Calu3 (cell line): ENCODE measurements around the gene P2RX2. TPM values are rescaled to one million over a fixed set of nuclear protein-coding genes. Genes with fewer than 3 reads are reported as not detected.

ENCODE experiments used
- BruUV-seq: library from RNA; stranded (reverse); fragments of 400-500 nt; replicated peaks from 2 replicates; lab custom pipeline; 2021; lab: Mats Ljungman, UMichigan
- CTCF ChIA-PET: fragments of 300-600 bp; sonication (Branson Sonifier 250); formaldehyde crosslinking; loops from one replicate; lab custom pipeline; 2022; ENCODE audit warnings: antibody characterized with exemption; lab: Charles Lee
- DNase-seq: peaks from one replicate; pipeline ENCODE4 v3.0.0; 2022
- H3K27ac Mint-ChIP-seq: one replicate; pipeline ENCODE4 v1.8.0; 2022; ENCODE audit warnings: mixed read lengths; ENCODE audit not compliant: unreplicated experiment
- H3K27me3 Mint-ChIP-seq: one replicate; pipeline ENCODE4 v1.8.0; 2022; ENCODE audit warnings: mixed read lengths; ENCODE audit not compliant: unreplicated experiment
- H3K36me3 Mint-ChIP-seq: one replicate; pipeline ENCODE4 v1.8.0; 2022; ENCODE audit warnings: mild to moderate bottlenecking, moderate library complexity, mixed read lengths; ENCODE audit not compliant: insufficient read depth, unreplicated experiment
- H3K4me1 Mint-ChIP-seq: one replicate; pipeline ENCODE4 v1.8.0; 2022; ENCODE audit warnings: mild to moderate bottlenecking, low read depth, mixed read lengths; ENCODE audit not compliant: unreplicated experiment
- H3K4me3 Mint-ChIP-seq: one replicate; pipeline ENCODE4 v1.8.0; 2022; ENCODE audit warnings: mild to moderate bottlenecking, low read depth, moderate library complexity, mixed read lengths; ENCODE audit not compliant: unreplicated experiment
- H3K9me3 Mint-ChIP-seq: one replicate; pipeline ENCODE4 v1.8.0; 2022; ENCODE audit warnings: low read depth, mixed read lengths; ENCODE audit not compliant: unreplicated experiment
- CTCF ChIP-seq: fragments of 200-600 bp; IDR thresholded peaks from one replicate; pipeline ENCODE4 v1.8.0; 2022; ENCODE audit warnings: antibody characterized with exemption; ENCODE audit not compliant: unreplicated experiment
- intact Hi-C: fragments of 100-400 bp; cut with micrococcal nuclease; formaldehyde crosslinking; loops from one replicate; pipeline ENCODE4 v1.10.0; 2022; ENCODE audit not compliant: unreplicated experiment
- total RNA-seq: library from RNA; stranded (reverse); gene quantifications from 2 replicates; pipeline ENCODE4 v1.2.3, GENCODE V29; 2022

Gene P2RX2
- total RNA-seq, 1 experiment from 2014 or later: not detected

GRCh38 chr12:132633901-132634300 is 15.3 kb downstream of the P2RX2 start:
- no peak for DNase-seq
- intact Hi-C loops: no loop called here
- Mint-ChIP-seq H3K27me3 (no peaks in the 10 kb centered on the region), H3K27ac (no peak overlapping the region), H3K4me1 (no peaks in the 10 kb centered on the region), H3K4me3 (no peak overlapping the region), H3K9me3 (no peaks in the 10 kb centered on the region), H3K36me3 (peaks cover 56% of the 10 kb centered on the region)
- CTCF ChIA-PET: no interaction called here
- TF ChIP-seq CTCF: no peak
- BruUV-seq: no TSS peak

- H3K27ac Mint-ChIP-seq: no peak overlapping the region
- no peak overlapping the region for H3K4me3 Mint-ChIP-seq
- TF ChIP-seq CTCF: no peak
- CTCF ChIA-PET: interaction anchor here (0.5 to 0.6 kb wide), 2 partner anchors 10 to 119 kb away, joined by 3 to 8 read pairs; no protein-coding TSS in a partner anchor
- no peaks in the 10 kb centered on the region for H3K9me3 Mint-ChIP-seq
- peaks cover 59% of the 10 kb centered on the region for H3K36me3 Mint-ChIP-seq
- H3K4me1 Mint-ChIP-seq: no peaks in the 10 kb centered on the region
- no peaks in the 10 kb centered on the region for H3K27me3 Mint-ChIP-seq
- BruUV-seq: no TSS peak
- intact Hi-C loops: no loop called here
- DNase-seq: no peak
These were observed 15.9 kb downstream of the P2RX2 start for GRCh38 chr12:132634411-132634990.

GRCh38 chr12:132635076-132635955 is 16.7 kb downstream of the P2RX2 start:
- intact Hi-C loops: no loop called here
- no peaks in the 10 kb centered on the region for H3K4me1 Mint-ChIP-seq
- no TSS peak for BruUV-seq
- H3K36me3 Mint-ChIP-seq: peaks cover 56% of the 10 kb centered on the region
- H3K27ac Mint-ChIP-seq: no peak overlapping the region
- H3K27me3 Mint-ChIP-seq: no peaks in the 10 kb centered on the region
- no peaks in the 10 kb centered on the region for H3K9me3 Mint-ChIP-seq
- no peak overlapping the region for H3K4me3 Mint-ChIP-seq
- CTCF ChIA-PET: interaction anchor here (0.5 to 0.6 kb wide), 2 partner anchors 9 to 119 kb away, joined by 3 to 8 read pairs; no protein-coding TSS in a partner anchor
- DNase-seq: no peak
- no peak for TF ChIP-seq CTCF

- H3K4me3 Mint-ChIP-seq: no peak overlapping the region
- no TSS peak for BruUV-seq
- H3K36me3 Mint-ChIP-seq: peaks cover 47% of the 10 kb centered on the region
- no peak for DNase-seq
- H3K4me1 Mint-ChIP-seq: no peaks in the 10 kb centered on the region
- CTCF ChIA-PET: interaction anchor here (1.7 kb wide), 1 partner anchor 23 kb away, joined by 6 read pairs; no protein-coding TSS in a partner anchor
- intact Hi-C loops: no loop called here
- no peaks in the 10 kb centered on the region for H3K9me3 Mint-ChIP-seq
- H3K27ac Mint-ChIP-seq: no peak overlapping the region
- TF ChIP-seq CTCF: no peak
- no peaks in the 10 kb centered on the region for H3K27me3 Mint-ChIP-seq
These were observed 19.2 kb downstream of the P2RX2 start for GRCh38 chr12:132637811-132638210.
